Gastrocnemius medialis (tissue), 4 donors: ENCODE data around the gene TBX3. TPM values are rescaled to one million over a fixed set of nuclear protein-coding genes. Genes with fewer than 3 reads are reported as not detected.

Experiments used
- ATAC-seq, 2 donors: fragments of 150-250 bp; one replicate each; pipeline ENCODE4 v1.9.1; 2016
- DNase-seq, 2 donors: peaks; one replicate each; pipeline ENCODE4 v3.0.0-alpha.2; 2019
- H3K27ac ChIP-seq, 4 donors: fragments of 200-600 bp; sonication (generic); 1 replicate in 1 of 4; 2 replicates in 3 of 4; pipeline ENCODE4 v1.5.1; 2016 to 2018; ENCODE audit warnings: mild to moderate bottlenecking in 2 of 4, moderate library complexity in 1 of 4
- H3K27me3 ChIP-seq, 3 donors: fragments of 200-600 bp; sonication (generic) in 2 of 3; 1 replicate in 1 of 3; 2 replicates in 2 of 3; pipeline versions ENCODE4 v1.5.1 to v1.6.0; 2016 to 2019; ENCODE audit warnings: mild to moderate bottlenecking in 1 of 3, moderate library complexity in 1 of 3
- H3K36me3 ChIP-seq, 2 donors: fragments of 200-600 bp; sonication (generic) in 1 of 2; one replicate each; pipeline ENCODE4 v1.5.1; 2017 to 2018
- H3K4me1 ChIP-seq, 2 donors: fragments of 200-600 bp; sonication (generic) in 1 of 2; one replicate each; pipeline ENCODE4 v1.5.1; 2016 to 2017; ENCODE audit warnings: mild to moderate bottlenecking in 2 of 2
- H3K4me3 ChIP-seq, 4 donors: fragments of 200-600 bp; sonication (generic) in 3 of 4; 1 replicate in 1 of 4; 2 replicates in 3 of 4; pipeline ENCODE4 v1.5.1; 2016 to 2019; ENCODE audit warnings: mild to moderate bottlenecking in 2 of 4
- H3K9me3 ChIP-seq, 3 donors: fragments of 200-600 bp; sonication (generic) in 2 of 3; 1 replicate in 1 of 3; 2 replicates in 2 of 3; pipeline ENCODE4 v1.5.1; 2016 to 2019
- CTCF ChIP-seq, 5 experiments: fragments of 450-650 bp in 3 of 5; fragments of 200-600 bp in 2 of 5; sonication (generic) in 2 of 5; IDR thresholded peaks in 4 of 5; conservative IDR thresholded peaks in 1 of 5; 1 replicate in 4 of 5; 2 replicates in 1 of 5; pipeline ENCODE4 v1.5.1; 2016 to 2019; ENCODE audit warnings: antibody characterized with exemption in 5 of 5, mild to moderate bottlenecking in 3 of 5, moderate library complexity in 3 of 5
- POLR2A ChIP-seq, 2 donors: fragments of 450-650 bp; IDR thresholded peaks; one replicate each; pipeline ENCODE4 v1.6.1; 2017; ENCODE audit warnings: antibody characterized with exemption in 2 of 2, mild to moderate bottlenecking in 2 of 2, moderate library complexity in 2 of 2
- in situ Hi-C, 4 donors: fragments of 200-750 bp; cut with MboI; loops; one replicate each; pipeline versions ENCODE4 v1.15.0 to v1.8.0; 2017; ENCODE audit warnings: low sequenced_read_pairs in 4 of 4
- intact Hi-C: fragments of 100-400 bp; cut with DNase I; formaldehyde crosslinking; loops from one replicate; pipeline ENCODE4 v1.15.1; 2023; ENCODE audit warnings: low total_unique reads
- total RNA-seq, 4 donors: library from RNA; depleted of rRNA; stranded (reverse); fragments of >200 nt; gene quantifications; one replicate each; pipeline versions ENCODE4 v1.1.0 to v1.2.3, GENCODE V29; 2016

TBX3 gene
- total RNA-seq, 4 donors from 2014 or later: 7.5 to 16.7 (median 11.9) TPM

DNA sequence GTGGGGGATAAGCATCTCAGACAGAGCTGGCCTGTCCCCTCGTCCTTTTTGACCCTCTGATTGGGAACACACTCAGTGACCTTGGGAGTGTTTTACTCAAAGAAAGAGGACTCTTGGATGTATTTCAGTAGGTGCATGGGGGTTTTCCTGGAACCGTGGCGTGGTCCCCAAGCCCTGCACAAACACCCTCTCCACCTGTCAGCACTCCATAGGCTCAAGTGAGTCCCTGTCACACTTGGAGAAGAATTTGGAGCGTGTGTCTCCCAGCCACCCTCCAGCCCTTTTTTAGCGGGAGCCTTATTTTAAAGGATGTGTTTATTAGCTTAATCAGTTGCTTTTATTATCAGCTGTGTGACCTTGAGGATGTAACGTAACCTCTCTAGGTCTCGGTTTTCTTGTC is 37.3 kb upstream of the TBX3 start:
- in situ Hi-C loops: no loop called here
- Histone ChIP-seq H3K9me3 (no peaks in the 10 kb centered on the region), H3K4me1 (peaks cover 0 to 5% of the 10 kb centered on the region in 2 donors), H3K27me3 (no peaks in the 10 kb centered on the region), H3K4me3 (no peak overlapping the region), H3K36me3 (no peaks in the 10 kb centered on the region), H3K27ac (no peak overlapping the region)
- intact Hi-C loops: no loop called here
- TF ChIP-seq CTCF (IDR thresholded peaks at IDR 0.05 in 4 of 5, conservative IDR thresholded peaks at IDR 0.05 in 1 of 5): no peak
- no peak for TF ChIP-seq POLR2A (IDR thresholded peaks at IDR 0.05)
- no peak for ATAC-seq
- no peak for DNase-seq

- H3K36me3 ChIP-seq: no peaks in the 10 kb centered on the region
- TF ChIP-seq CTCF (IDR thresholded peaks at IDR 0.05 in 4 of 5, conservative IDR thresholded peaks at IDR 0.05 in 1 of 5) (no peak), POLR2A (IDR thresholded peaks at IDR 0.05) (no peak)
- no peaks in the 10 kb centered on the region for H3K9me3 ChIP-seq
- in situ Hi-C loops: no loop called here
- H3K4me3 ChIP-seq: no peak overlapping the region
- no peaks in the 10 kb centered on the region for H3K4me1 ChIP-seq
- H3K27ac ChIP-seq: no peak overlapping the region
- peaks cover 22 to 37% (median 30%) of the 10 kb centered on the region in 3 donors for H3K27me3 ChIP-seq
- ATAC-seq (no peak), DNase-seq (no peak)
- intact Hi-C loops: no loop called here
Measured at GRCh38 chr12:114713466-114714215, 29.7 kb upstream of the TBX3 start.

DNA sequence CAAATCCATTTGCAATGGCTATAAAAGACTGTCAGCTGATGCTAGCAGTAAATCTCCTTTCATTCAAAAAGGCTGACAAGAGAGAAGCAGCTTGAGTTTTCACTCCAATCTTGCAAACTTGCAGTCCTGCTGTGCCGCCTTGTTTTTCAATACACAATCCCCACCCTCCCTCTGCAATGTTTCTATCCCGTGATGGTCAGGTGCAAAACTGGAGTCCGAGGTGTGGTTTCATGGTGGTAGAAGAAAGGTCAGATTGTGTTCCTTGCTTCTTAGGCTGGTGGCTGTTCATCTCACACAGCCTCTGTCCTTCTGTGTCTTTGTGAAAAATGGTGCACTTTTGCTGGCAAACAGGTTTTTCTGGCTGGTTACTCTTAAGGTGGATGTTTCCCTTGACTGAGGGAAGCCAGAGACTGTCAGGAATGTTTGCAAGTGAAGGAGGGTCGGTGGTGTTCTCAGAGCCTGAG is 27.7 kb upstream of the TBX3 start:
- TF ChIP-seq POLR2A (IDR thresholded peaks at IDR 0.05) (no peak), CTCF (IDR thresholded peaks at IDR 0.05 in 4 of 5, conservative IDR thresholded peaks at IDR 0.05 in 1 of 5) (no peak)
- Histone ChIP-seq H3K9me3 (no peaks in the 10 kb centered on the region), H3K4me3 (no peak overlapping the region), H3K27ac (no peak overlapping the region), H3K4me1 (no peaks in the 10 kb centered on the region), H3K36me3 (no peaks in the 10 kb centered on the region), H3K27me3 (peaks cover 24 to 37% (median 34%) of the 10 kb centered on the region in 3 donors)
- ATAC-seq (no peak), DNase-seq (no peak)
- intact Hi-C loops: no loop called here
- in situ Hi-C loops: no loop called here

DNA sequence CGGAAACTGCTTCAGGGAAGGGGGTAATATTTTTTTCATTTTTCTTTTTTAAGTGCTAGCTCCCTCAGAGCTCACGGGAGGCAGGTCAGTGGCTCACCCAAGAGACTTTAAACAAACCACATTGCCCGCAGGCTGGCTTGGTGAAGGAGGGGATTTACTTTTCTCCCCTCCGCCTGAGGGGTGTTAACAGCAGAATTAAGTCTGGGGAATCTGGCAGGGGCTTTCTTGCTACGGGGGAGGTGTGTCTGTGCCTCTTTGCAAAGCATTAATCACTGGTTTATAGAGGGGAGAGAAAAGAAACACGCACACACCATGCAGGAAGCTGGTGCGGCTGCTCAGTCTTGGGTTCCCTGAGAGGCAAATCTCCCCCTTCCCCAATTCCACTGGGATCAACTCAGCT is 26.2 kb upstream of the TBX3 start:
- Histone ChIP-seq H3K27ac (no peak overlapping the region), H3K4me3 (no peak overlapping the region), H3K27me3 (peaks cover 35 to 42% (median 36%) of the 10 kb centered on the region in 3 donors), H3K4me1 (no peaks in the 10 kb centered on the region), H3K36me3 (no peaks in the 10 kb centered on the region), H3K9me3 (no peaks in the 10 kb centered on the region)
- in situ Hi-C loops (no loop called here), intact Hi-C loops (no loop called here)
- ATAC-seq (no peak), DNase-seq (no peak)
- TF ChIP-seq POLR2A (IDR thresholded peaks at IDR 0.05): no peak
- TF ChIP-seq CTCF (IDR thresholded peaks at IDR 0.05 in 4 of 5, conservative IDR thresholded peaks at IDR 0.05 in 1 of 5): no peak
